GM12801 (cell line): ENCODE data around the gene ZC3H4.

Source experiments
- CTCF ChIP-seq: IDR thresholded peaks from one replicate; pipeline ENCODE4 v1.5.1; 2011; ENCODE audit warnings: control low read depth; ENCODE audit not compliant: insufficient read length; ENCODE audit errors: extremely low read depth

The ZC3H4 gene

GRCh38 chr19:47112997-47113849 is at the start of gene ZC3H4:
TSS of gene ZC3H4 (minus strand) at chr19:47113776. CDS start at chr19:47112584, 1,192 bp downstream.
- no peak for TF ChIP-seq CTCF

DNA sequence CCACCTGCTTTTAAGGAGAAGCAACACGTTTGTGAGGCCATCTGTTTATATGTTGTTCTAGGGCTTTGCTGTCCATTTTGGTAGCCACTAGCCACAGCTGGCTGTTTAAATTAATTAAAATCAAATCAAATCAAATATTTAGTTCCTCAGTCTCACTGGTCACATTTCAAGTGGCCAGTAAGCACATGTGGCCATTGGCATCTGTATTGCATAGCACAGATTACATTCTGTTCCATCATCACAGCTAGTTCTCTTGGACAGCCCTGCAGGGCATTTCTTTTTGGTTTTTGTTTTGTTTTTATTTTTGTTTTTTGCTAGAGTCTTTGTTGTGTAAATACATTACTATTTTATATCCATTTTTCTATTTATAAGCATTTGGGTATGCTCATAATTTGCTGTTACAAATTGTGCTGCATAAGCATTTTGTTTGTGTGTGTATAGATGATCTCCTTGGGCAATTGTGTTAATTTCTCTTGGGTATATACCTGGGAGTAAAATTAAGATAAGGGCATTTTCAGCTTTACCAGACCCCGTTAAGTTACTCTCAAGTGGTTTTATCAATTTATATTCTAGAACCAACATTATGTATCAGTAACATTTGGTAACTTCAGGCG is 48.4 kb upstream of the ZC3H4 start:
- TF ChIP-seq CTCF, result no peak

DNA sequence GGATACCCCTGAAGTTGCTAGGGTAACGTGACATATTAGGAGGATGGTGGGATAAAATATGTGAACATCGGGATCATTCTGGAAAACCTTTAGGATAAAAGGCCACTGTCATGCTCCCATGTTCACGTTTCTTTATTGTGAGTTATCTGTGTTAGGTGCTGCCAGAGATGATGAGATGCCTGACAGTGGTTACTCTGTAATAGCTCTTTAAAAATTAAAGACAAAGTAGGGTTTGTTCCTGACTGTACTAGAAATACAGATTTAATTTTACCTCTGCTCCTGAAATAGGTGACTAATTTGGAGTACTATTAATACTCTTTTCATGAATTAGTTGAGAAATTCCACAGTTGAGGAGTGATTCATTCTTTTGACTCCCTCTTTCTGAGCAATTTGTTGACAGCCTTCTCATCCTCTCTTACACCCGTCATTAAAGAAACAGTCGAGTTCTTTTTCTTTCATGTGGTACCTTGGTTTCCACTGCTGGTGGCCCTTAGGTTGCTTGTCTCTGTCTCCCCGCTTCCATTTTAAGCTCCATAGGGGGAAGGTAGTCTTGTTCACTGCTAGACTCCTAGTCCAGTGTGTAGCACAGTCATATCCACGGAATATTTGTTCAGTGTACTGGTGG is 45.4 kb upstream of the ZC3H4 start:
- no peak for TF ChIP-seq CTCF

- no peak for TF ChIP-seq CTCF
Observed at GRCh38 chr19:47158367-47158791, 44.8 kb upstream of the ZC3H4 start.

DNA sequence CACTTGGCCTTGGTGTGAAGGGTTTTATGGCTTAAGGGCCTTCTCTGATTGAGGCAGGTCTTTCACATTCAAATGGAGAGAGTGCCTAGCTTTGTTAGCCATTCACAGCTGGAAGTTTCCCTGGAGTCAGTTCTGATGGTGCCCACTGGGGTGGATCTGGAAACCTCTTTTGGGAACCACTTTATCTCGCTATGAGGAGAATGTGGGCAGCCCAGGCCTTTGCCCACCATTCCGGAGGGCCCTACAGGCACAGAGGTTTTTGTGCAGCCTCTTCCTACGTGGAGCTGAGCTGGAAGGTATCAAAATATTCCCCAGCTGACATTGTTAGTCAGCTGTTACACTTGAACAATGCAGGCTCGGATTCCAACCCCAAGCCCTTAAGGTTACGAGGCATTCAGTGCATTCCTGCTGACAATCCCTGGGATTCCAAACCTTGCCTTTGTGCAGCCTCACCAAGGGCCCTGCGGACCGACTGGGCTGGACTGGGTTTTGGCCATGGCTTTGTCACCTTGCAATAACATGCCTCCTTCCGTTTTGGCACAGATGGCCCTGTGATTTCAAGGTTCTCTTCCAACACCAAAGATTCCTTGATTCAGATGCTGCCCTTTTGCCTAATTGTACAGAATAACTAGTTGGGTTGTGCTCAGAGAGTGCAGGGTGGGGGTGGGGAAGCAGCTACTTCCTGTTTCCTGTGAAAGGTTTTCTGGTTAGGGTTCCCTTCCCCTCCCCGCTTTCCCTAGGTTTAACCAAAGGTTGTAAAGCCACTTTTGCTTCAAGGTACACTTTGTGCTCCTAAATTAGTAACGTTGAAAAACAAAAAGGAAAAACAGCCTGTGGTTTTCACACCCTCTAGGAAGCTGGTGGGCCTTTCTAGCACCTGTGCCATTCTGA is 44.1 kb upstream of the ZC3H4 start:
- no peak for TF ChIP-seq CTCF

DNA sequence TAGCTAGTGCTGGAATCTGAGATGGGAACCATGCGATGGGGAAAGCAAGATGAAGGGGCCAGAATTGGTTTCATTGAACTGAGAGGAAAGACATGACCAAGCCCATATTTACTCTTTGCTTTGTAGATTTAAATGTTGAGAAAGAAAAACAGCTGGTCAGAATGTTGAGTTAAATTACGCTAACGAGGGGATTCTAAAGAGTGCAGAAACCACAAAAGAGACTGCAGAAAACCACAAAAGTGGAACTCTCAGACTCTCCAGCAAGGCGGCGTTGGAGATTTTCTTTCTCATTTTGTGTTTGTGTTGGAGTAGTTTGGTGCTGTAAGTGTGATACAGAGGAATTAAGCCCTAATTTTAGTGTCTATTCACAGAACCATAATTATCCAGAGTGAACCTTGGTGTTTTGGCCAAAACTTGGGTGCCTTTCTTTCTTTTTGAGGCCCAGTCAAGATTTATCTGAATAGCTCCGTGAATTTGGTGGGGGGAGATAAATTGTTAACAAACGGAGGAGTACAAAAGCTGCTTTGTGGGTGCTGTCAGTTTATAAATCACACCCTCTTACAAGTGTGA is 43.4 kb upstream of the ZC3H4 start:
- no peak for TF ChIP-seq CTCF
